ENCODE results near the gene CFAP43. TPM values are rescaled to one million over a fixed set of nuclear protein-coding genes. Genes with fewer than 3 reads are reported as not detected.
"Not testable (repeated sequence)": the region's sequence is repeated elsewhere in the genome, so short reads cannot be mapped to it uniquely, and the experiment has no call there.

The CFAP43 gene
- total RNA-seq, 1 donor from 2014 or later, result 0.08 TPM

DNA sequence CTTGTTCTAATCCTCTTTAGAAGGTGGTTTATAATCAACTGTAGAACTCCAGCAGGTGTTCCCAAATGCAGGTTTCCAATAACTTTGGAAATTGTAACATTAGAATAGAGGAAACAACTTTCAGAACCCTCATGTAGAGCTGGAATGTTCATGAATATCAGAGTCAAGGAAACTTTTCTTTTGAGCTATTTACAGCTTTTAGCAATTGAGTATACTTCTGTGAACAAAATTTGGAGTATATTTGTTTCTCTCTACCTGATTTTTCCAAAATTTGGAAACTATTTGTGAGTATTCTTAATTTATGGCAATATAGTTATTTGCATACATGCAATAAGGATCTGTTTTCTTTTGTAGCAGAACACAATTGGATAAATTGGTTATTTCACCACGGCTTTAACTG is 2.8 kb upstream of the CFAP43 start:
- intact Hi-C loops (cut with DNase I), result no loop called here
- DNase-seq (ENCODE audit: low spot score), result no peak

DNA sequence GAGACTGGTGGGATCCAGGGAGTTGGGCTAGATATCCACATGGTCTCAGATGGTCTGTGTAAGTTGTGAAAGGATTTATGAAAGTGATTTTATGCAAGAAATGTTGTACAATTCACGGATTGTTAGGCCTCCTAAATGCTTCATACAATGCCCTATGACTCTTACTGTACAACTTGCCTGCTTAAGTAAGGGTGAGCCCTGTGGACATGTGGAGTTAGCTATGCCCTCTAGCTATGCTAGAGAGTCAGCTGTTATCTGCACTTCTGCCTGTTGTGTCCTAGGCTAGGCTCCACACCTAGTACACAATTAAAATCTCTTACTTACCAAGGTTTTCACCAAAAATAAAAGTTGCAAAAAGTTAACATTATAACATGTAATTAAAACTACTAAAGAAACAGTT is 1.7 kb upstream of the CFAP43 start:
- no peak for DNase-seq (ENCODE audit: low spot score)
- intact Hi-C loops (cut with DNase I), result loop anchor here (2.0 kb wide), 1 partner anchor 21 kb away; the partner anchor contains the start of gene GSTO1

DNA sequence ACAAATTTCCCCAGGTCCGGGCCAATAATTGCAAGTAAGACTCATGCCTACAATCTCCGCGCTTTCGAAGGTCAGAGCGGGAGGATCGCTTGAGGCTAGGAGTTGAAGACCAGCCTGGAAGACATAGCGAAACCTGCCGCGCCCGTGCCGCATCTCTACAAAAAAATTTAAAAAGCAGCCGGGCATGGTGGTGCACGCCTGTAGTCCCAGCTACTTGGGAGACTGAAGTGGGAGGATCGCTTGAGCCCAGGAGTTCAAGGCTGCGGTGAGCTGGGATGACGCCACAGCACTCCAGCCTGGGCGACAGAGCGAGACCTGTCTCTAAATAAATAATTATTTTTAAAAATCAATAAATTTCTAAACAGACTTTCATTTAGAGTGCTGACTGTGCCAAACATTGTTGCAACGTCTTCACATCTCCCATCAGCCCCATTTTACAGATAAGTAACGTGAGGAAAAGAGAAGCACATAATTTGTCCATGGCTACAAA is 494 bp upstream of the CFAP43 start:
- intact Hi-C loops (cut with DNase I), result loop anchor here (2.0 kb wide), 1 partner anchor 22 kb away; the partner anchor contains the start of gene GSTO1

DNA sequence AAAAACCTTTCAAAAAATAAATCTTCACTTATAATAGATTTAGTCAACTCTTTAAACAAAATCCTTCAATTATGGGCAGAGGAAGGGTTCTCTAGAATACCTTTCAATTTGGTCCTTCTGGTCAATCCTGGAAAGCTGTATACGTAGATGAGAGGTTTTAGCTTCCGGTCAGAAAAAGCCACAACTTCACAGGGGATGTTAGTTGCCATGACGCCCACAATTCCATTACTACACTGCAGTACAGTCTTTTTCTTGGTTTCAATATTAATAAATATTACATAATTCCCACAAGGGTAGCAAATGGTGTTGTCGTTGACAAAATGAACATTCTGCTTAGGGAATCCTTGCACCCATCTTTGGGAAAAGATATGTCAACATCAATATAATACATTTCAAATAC is 1.7 kb downstream of the CFAP43 start:
- DNase-seq (ENCODE audit: low spot score), result no peak
- intact Hi-C loops (cut with DNase I), result no loop called here

More for the DNA sequence above, 494 bp upstream of the CFAP43 start:
- no peak for DNase-seq (ENCODE audit: low spot score)

GRCh38 chr10:104223304-104223703 is 8.9 kb downstream of the CFAP43 start:
- intact Hi-C loops (cut with DNase I), result no loop called here
- DNase-seq (ENCODE audit: low spot score), result no peak

GRCh38 chr10:104220522-104220921 is 11.6 kb downstream of the CFAP43 start:
- intact Hi-C loops (cut with DNase I), result no loop called here
- no peak for DNase-seq (ENCODE audit: low spot score)

DNA sequence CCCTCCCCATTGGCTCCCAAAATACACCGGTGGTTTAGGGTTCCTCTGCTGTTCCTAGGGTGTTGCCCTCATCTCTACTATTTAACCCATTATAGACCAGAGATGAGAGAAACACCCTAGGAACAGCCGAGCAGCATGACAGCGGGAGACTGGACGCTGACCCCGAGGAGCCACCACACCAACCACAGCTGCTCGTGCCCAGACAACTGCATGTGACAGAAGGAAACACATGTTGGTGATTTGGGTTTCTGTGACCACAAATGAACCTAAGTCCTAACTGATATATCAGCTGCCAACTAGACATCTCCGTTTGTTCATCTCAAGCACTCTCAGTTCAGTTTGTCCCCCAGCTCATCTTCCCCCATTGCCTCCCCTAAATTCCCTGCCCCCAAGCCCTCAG is 13.4 kb downstream of the CFAP43 start:
- intact Hi-C loops (cut with DNase I), result no loop called here
- DNase-seq (ENCODE audit: low spot score), result no peak

- no peak for DNase-seq (ENCODE audit: low spot score)
- intact Hi-C loops (cut with DNase I), result no loop called here
Measured at GRCh38 chr10:104216631-104217030, 15.5 kb downstream of the CFAP43 start.

GRCh38 chr10:104209575-104210198 is 22.5 kb downstream of the CFAP43 start:
- DNase-seq (ENCODE audit: low spot score), result no peak

DNA sequence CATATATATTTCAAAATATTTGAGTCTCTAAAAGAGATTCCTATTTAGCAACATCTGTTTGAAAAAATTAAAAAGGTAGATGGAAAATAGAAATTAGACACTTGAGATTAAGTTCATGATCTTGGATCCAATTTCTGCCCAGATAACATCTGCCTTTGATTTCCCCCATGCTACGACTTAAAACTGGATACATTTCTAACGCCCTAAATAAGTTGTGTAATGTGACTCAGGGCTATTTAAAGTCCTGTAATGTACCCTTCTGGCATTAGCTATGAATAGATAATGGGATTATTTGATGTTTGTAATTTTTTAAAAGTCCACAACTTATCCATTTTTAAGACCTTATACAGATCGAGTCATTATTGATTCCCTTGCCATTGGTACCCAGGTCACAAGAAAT is 23.4 kb downstream of the CFAP43 start:
- intact Hi-C loops (cut with DNase I), result loop anchor here (2.0 kb wide), 1 partner anchor 320 kb away; no protein-coding TSS in a partner anchor
- no peak for DNase-seq (ENCODE audit: low spot score)

More at GRCh38 chr10:104209575-104210198, 22.5 kb downstream of the CFAP43 start:
- intact Hi-C loops (cut with DNase I), result loop anchor here (2.0 kb wide), 2 partner anchors 161 to 321 kb away; no protein-coding TSS in a partner anchor

GRCh38 chr10:104202231-104202630 is 29.9 kb downstream of the CFAP43 start:
- DNase-seq (ENCODE audit: low spot score), result no peak
- intact Hi-C loops (cut with DNase I), result no loop called here

DNA sequence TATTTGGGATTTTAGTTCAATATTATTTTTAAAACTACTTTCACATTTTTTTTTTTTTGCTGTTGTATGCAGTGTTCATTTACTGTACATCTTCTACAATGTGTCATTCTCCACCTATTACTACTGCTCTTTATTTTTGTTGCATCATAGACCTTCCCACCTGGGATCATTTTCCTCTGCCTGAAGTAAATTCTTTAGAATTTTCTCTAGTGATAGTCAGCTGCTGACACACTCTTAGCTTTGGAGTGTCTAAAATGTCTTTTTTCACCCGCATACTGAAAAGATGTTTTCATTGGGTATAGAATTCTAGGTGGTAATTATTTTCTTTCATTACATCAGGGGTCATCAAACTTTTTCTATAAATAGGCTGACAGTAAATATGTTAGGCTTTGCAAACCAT is 30.5 kb downstream of the CFAP43 start:
- no peak for DNase-seq (ENCODE audit: low spot score)
- intact Hi-C loops (cut with DNase I), result no loop called here

GRCh38 chr10:104199567-104199966 is 32.6 kb downstream of the CFAP43 start:
- DNase-seq (ENCODE audit: low spot score), result no peak
- intact Hi-C loops (cut with DNase I), result no loop called here

DNA sequence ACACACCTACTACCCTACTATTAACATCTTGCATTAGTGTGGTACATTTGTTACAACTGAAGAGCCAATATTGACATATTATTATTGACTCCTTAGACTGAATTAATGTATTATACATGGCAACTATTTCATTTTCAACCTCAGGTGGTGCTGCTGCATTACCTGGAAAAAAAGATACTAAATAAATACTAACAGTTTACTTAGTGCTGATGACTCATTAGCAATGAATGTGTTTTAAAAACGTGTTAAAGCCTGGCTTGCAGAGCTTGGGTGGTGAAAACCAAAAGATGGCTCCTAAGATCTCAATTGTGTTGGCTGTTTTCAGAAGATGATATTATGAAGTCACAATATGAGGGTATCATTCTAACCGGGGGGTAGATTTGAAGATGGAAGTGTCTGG is 34.8 kb downstream of the CFAP43 start:
- no peak for DNase-seq (ENCODE audit: low spot score)
- intact Hi-C loops (cut with DNase I), result no loop called here

DNA sequence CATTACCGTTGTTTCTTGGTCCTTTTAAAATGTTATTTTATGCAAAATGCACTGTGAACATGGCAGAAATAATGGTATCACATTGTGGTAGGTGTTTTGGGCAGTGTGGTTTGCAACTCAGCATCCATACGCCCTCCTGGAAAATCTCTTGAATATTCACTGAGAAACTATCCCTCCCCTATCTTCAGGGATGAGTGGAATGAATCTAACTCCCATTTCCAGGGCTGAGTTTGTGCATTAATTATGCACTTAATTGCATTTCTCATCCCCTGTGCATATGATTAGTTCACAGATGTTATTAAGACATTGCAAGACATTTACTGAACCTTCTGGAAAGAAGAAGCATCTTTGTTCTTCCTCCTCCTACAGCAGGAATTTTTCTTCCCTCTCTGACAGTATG is 36.5 kb downstream of the CFAP43 start:
- intact Hi-C loops (cut with DNase I), result no loop called here
- DNase-seq (ENCODE audit: low spot score), result no peak

- intact Hi-C loops (cut with DNase I), result no loop called here
- DNase-seq (ENCODE audit: low spot score), result no peak
Measured at GRCh38 chr10:104193787-104194186, 38.4 kb downstream of the CFAP43 start.

- DNase-seq (ENCODE audit: low spot score), result no peak
- intact Hi-C loops (cut with DNase I), result no loop called here
Measured at GRCh38 chr10:104190695-104191094, 41.5 kb downstream of the CFAP43 start.

DNA sequence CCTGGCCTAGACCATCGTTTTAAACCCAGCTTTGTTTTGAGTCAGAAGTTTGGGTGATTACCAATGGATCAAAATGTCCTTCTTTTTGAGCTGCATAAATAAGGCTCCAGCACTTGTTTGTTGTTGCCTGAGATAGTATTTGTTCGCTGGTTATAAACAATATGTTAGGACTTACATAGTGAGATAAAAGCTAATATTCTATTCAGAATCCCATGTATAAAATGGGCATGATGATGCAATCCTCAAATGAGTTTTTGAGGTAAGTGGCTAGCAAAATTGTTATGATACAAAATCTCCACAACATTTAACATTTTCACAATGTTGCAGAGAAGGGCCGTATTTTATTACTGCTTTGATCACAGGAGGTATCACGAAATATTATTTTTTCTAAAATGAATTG is 48.5 kb downstream of the CFAP43 start:
- intact Hi-C loops (cut with DNase I), result no loop called here
- DNase-seq (ENCODE audit: low spot score), result no peak

- DNase-seq (ENCODE audit: low spot score); intact Hi-C loops (cut with DNase I): not testable (repeated sequence)
Measured at GRCh38 chr10:104174136-104174535, 58.0 kb downstream of the CFAP43 start.

GRCh38 chr10:104170610-104171254 is 61.4 kb downstream of the CFAP43 start:
- no peak for DNase-seq (ENCODE audit: low spot score)
- intact Hi-C loops (cut with DNase I), result no loop called here

DNA sequence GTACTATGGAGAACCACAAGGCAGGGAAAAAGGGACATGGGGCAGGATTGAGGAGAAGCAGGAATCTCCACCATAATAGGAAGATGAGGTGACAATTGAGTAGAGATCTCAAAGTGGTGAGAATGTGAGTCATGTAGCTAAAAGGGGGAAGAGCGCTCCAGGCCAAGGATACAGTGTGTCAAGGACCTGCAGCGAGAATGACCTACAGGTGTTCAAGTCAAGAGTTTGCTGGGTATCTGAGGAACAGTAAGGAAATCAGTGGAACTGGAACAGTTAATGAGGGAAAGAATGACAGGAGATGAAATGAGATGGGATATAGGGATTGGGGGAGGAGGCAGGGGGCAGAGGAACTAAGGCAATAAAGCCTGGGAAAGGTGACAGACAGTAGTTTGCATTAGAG is 76.6 kb downstream of the CFAP43 start:
- intact Hi-C loops (cut with DNase I), result no loop called here
- DNase-seq (ENCODE audit: low spot score), result no peak
